Stimulated activated CD8-positive, alpha-beta memory T cell treated with anti-CD3 and anti-CD28 coated beads, Interleukin-7, amount 100 ng/mL, for 1 hour (primary cell): ENCODE results near the gene CNTNAP5.

Experiments
- DNase-seq, 2 donors: peaks; one replicate each; pipeline ENCODE4 v3.0.0-alpha.2; 2020; ENCODE audit warnings: low read depth in 2 of 2

The CNTNAP5 gene

GRCh38 chr2:124437811-124438210, 412.7 kb downstream of the CNTNAP5 start:
- DNase-seq = no peak

DNA sequence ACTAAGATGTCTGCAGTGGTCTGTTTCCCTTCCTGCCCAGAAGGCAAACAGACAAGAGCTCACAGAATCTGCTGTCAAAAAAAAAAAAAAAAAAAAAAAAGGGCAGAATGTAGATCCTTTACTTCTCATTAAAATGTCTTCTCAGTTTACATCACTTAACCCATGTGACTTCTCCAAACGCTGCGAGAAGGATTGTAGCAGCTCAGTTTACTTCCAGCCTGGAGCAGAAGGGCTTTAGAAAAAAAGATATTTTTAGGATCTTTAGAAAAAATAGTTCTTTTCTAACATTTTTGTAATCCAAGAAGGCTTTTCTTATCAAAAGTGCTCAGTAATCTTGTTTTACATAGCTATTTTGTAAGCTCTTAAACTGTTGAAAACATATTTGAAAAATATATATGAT, 425.4 kb downstream of the CNTNAP5 start:
- DNase-seq = no peak

GRCh38 chr2:124476291-124476690, 451.2 kb downstream of the CNTNAP5 start:
- no peak for DNase-seq

DNA sequence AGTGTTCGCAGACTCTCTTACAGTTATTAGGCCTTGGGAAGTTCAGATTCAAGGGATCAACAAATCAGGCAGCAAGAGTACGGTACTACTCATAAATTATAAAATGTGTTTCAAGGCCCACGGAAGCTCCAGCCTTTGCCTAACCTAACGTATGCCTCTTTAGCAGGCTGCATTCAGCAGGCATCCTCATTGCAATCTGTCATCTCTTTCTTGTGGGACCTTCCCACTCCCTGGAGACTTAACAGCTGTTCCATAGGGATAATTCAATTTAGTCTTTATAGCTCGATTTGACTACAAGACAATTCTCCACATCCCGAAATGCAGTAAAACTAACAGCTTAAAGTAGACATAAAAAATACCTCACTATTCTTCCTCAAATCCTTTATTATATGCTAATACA, 453.7 kb downstream of the CNTNAP5 start:
- no peak for DNase-seq

GRCh38 chr2:124480958-124481357, 455.9 kb downstream of the CNTNAP5 start:
- DNase-seq = no peak

- DNase-seq = no peak
Measured at GRCh38 chr2:124482044-124482443, 457.0 kb downstream of the CNTNAP5 start.

- DNase-seq = no peak
Measured at GRCh38 chr2:124482551-124482950, 457.5 kb downstream of the CNTNAP5 start.

GRCh38 chr2:124485659-124486058, 460.6 kb downstream of the CNTNAP5 start:
- no peak for DNase-seq

GRCh38 chr2:124489686-124490085, 464.6 kb downstream of the CNTNAP5 start:
- no peak for DNase-seq

DNA sequence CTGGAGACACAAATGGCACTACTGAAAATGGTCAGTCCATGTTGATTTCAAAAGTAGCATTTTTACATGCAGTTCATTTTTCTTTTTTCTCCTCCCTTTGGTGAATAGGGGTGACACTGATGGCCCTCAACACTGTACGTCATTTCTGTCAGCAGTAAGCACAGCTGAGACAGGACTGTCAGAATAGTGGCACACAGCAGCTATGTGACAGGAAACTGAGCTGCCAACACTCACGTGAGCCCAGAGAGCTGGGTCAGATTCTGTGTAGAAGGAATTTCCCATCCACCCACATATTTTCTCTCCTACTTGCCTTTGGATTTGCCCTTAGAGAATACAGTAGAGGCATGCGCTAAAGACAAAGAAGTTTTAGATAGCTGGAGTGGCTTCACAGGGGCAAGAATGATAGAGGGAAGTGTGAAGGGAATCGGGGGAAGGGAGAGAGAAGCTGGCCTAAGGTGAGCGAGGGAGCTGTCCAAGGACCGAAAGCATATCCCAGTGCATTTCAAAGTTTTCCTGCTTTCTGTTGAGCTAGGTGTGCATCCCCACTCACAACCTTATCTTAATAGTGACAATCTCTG, 476.6 kb downstream of the CNTNAP5 start:
- DNase-seq = no peak

- no peak for DNase-seq
Measured at GRCh38 chr2:124514236-124514635, 489.1 kb downstream of the CNTNAP5 start.

GRCh38 chr2:124520953-124521352, 495.9 kb downstream of the CNTNAP5 start:
- no peak for DNase-seq

- no peak for DNase-seq
Measured at GRCh38 chr2:124523096-124523495, 498.0 kb downstream of the CNTNAP5 start.

DNA sequence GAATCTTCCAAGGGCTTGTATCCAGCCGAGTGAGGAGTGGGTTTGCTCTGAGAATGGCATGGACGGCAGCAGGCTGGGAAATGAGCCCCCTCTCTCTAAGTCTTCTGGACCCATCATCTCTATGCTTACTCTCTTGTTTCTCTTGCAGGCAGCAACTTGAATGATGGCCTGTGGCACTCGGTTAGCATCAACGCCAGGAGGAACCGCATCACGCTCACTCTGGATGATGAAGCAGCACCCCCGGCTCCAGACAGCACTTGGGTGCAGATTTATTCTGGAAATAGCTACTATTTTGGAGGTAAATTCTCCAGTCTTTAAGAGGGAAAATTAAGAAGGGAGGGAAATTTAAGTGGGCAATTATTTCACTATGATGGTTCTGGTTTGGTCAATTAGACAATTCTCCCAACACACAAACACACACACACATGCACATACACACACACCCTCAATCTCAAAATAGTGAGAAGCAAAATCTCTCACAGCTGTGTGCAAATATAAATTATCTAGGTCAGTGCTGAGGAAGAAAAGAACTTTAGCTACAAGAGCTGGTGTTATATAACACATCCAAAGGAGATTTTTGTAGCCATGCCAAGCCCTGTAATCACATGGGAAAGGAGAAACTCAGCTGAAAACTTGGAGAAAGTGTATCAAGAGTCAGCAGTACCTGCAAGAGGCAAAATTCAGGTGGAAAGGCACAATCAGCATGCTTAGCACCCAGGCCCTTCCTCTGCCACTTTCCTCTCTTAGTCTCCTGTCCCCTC, 499.2 kb downstream of the CNTNAP5 start:
- DNase-seq = no peak

DNA sequence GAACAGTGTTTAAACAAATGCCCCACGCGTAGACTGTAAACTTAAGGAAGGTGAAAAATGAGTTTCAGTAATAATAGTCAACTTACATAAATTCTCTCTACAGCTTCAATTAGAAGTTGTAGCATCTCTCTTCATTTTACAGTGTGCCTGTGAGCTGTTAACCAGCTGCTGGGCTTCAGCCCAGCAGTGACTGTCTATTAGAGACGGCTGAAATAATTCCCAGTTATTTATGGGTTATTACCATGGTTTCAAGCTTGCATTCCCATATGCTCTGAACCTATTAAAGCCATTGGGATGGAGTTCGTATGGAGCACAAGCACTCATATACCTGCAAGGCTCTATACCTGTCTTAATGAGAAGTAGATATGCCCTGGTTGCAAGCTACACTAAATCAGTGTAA, 501.1 kb downstream of the CNTNAP5 start:
- DNase-seq = no peak

DNA sequence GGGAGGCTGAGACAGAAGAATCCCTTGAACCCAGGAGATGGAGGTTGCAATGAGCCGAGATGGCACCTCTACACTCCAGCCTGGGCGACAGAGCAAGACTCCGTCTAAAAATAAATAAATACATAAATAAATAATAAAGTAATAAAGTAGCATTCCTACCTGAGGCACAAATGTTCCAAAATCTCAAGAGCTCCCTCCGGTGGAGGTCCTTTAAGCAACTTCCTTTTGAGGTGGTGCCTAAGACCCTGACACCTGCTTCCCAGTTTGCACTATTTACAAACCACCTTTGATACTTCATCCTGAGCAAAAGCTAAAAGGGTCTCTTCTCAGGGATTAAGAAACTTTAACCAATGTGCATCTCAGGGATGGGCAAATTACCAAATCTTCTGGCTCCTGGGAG, 505.1 kb downstream of the CNTNAP5 start:
- DNase-seq = no peak

- no peak for DNase-seq
Measured at GRCh38 chr2:124533226-124533954, 508.3 kb downstream of the CNTNAP5 start.

DNA sequence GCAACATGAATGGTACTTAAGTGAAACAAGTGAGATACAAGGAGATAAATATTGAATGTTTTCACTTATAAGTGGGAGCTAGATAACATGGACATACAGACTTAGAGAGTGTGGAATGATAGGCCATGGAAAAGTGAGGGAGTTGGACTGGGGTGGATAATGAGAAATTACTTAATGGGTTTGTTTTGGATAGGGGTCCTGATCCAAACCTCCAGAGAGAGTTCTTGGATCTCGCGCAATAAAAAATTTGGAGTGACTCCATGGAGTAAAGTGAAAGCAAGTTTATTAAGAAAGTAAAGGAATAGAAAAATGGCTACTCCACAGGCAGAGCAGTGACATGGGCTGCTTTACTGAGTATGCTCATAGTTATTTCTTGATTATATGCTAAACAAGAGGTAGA, 508.9 kb downstream of the CNTNAP5 start:
- DNase-seq = no peak

GRCh38 chr2:124535816-124536215, 510.7 kb downstream of the CNTNAP5 start:
- no peak for DNase-seq

DNA sequence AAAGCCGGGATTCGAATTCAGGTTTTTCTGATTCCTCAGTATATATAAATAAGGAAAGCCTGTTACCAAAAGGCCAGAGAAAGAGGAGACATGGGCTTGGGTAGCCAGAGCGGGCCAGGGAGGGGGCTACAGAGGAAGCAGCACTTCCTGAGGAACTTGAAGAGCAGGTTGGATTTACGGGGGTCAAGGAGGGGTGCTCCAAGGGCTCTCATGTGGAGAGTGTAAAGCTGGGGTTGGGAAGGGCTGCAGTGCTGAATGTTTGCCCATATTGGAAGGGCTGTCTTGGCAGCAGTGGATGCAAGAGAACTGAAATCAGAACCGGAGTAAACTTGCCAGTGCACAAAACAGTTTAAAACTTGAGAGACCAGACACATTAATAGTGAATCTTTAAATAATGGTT, 511.5 kb downstream of the CNTNAP5 start:
- DNase-seq = no peak

DNA sequence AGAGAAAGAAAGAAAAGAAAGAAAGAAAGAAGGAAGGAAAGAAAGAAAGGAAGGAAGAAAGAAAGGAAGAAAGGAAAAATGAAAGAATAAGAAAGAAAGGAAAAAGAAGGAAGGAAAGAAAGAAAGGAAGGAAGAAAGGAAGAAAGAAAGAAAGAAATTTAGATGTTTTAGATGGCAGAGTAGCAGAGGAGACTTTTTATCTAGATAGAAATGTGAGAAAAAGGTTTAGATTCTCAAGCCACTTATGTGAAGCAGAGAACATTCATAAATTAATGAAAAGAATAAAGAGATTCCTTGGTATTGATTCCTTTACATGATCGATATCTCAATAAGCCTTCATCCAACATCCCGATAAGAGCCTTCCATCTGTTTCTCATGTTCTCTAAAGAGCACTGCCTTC, 513.5 kb downstream of the CNTNAP5 start:
- DNase-seq = no peak

DNA sequence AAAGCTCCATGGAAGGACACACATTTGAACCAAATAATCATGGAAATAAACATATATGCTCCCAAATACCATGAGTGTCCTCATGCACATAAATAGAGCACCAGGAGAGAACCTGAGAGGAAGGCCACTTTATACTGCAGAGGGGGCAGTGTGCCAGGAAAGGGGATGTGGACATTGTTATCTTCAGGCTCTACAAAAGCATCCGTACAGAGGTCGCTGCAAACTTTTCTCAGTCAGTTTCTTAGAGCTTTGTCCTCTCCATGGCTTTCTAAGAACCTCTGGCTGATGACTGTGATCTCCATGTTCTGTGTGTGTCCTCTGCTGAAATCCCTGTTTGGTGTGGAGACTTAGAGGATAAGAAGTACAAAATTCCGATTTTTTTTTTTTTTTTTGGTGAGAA, 515.7 kb downstream of the CNTNAP5 start:
- no peak for DNase-seq
